ENCODE data around the gene FMN1.

FMN1 gene

DNA sequence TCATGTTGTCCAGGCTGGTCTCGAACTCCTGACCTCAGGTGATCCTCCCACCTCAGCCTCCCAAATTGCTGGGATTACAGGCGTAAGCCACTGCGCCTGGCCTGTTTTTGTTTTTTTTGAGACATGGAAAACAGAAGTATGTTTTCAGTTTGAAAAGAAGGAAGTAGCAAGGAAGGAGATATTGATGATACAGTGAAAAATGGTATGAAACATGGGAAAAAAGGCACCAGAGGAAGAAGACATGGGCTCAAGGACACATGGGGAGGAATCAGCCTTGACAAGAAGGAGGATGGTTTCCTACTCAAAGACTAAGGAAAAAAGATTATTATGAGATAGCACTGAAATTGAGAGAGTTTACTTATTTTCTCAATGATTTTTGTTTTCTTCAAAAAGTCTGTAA is 30.7 kb downstream of the FMN1 start:
- no peak for DNase-seq (ENCODE audit: low read depth)
- no peak overlapping the region for H3K4me3 ChIP-seq (ENCODE audit: low read length)
- TF ChIP-seq CTCF (conservative IDR thresholded peaks at IDR 0.05; ENCODE audit: low read length) = no peak

- H3K4me3 ChIP-seq (ENCODE audit: low read length) = no peak overlapping the region
- no peak for TF ChIP-seq CTCF (conservative IDR thresholded peaks at IDR 0.05; ENCODE audit: low read length)
- no peak for DNase-seq (ENCODE audit: low read depth)
Observed at GRCh38 chr15:33161209-33161608, 33.3 kb downstream of the FMN1 start.

DNA sequence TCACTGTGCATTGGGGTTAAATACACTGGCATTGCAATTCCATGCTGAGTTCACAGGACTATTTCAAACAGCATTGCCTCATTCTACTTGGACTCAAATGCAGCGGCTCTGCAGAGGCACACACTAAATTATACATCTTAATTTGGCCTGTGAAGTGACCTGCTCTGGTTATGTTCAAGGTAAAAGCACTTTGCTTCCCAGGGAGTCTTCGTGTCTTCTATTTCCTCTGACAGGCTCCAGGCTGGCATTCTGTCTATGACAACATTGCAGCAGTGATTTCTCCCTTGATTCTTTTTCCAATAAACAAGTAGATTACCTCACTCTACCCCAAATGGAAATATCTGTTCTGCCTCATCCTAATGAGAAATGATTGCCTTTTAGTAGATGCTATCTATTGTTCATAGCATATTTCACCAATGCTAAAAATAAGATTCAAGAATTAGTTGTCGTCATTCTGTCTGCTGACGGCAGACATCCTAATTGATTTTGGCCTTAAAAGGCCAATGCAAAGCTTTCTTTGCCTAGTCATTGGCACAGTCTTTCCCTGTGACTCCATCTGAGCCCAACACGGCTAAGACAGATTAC is 33.8 kb downstream of the FMN1 start:
- TF ChIP-seq CTCF (conservative IDR thresholded peaks at IDR 0.05; ENCODE audit: low read length) = no peak
- no peak for DNase-seq (ENCODE audit: low read depth)
- no peak overlapping the region for H3K4me3 ChIP-seq (ENCODE audit: low read length)

GRCh38 chr15:33159726-33160453 is 34.6 kb downstream of the FMN1 start:
- 0 out of 2 replicates have a peak, but pooled peaks have one; percentile 15 for TF ChIP-seq CTCF (conservative IDR thresholded peaks at IDR 0.05; ENCODE audit: low read length)
- DNase-seq (ENCODE audit: low read depth) = no peak
- no peak overlapping the region for H3K4me3 ChIP-seq (ENCODE audit: low read length)

DNA sequence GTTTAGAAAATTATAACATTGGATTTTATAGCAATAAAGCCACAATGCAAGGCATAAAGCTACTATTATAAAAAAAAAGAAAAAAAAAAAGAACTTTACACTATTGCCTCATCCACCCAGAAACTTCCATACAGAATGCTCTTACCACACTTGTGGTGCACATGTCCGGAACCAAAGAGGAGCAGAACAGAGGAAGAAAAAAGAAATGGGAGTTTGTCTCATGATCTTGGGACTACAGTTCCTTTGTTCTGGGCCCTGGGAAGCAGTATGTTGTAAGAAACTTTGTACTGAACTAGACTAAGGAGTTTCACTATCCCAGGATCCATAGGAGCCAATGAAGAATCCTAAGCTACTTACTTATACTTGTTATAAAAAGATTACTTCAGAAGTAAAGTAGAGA is 36.1 kb downstream of the FMN1 start:
- no peak for DNase-seq (ENCODE audit: low read depth)
- H3K4me3 ChIP-seq (ENCODE audit: low read length) = no peak overlapping the region
- no peak for TF ChIP-seq CTCF (conservative IDR thresholded peaks at IDR 0.05; ENCODE audit: low read length)

DNA sequence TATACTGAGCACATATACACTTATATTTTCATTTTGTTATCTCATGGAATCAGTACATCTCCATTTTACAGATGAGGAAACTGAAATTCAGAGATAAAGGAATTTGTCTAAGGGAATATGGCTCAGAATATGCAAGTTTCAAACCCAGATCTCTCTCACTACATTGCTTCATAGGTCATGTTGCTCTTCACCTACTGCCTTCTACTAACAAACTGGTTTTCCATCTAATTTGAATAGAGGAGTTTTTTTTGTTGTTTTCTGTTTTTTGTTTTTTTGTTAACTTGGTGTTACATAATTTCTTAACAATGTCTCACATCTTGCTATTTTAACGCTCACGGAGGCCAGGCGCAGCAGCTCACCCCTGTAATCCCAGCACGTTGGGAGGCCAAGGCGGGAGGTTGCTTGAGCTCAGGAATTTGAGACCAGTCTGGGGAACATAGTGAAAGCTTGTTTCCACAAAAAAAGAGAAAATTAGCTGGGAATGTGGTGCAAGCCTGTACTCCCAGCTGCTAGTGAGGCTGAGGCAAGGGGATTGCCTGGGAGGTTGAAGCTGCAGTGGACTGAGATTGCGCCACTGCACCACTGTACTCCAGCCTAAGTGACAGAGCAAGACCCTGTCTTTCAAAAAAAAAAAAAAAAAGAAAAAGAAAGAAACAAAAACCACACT is 37.0 kb downstream of the FMN1 start:
- no peak overlapping the region for H3K4me3 ChIP-seq (ENCODE audit: low read length)
- no peak for TF ChIP-seq CTCF (conservative IDR thresholded peaks at IDR 0.05; ENCODE audit: low read length)
- DNase-seq (ENCODE audit: low read depth) = no peak
